ENCODE measurements around the gene USP32.

- TF ChIP-seq POLR2A (IDR thresholded peaks at IDR 0.05) = no peak
- TF ChIP-seq CTCF (IDR thresholded peaks at IDR 0.05) = no peak
Observed at GRCh38 chr17:60303406-60304099, 88.4 kb downstream of the USP32 start.
